ENCODE measurements around the gene SCN9A. TPM values are rescaled to one million over a fixed set of nuclear protein-coding genes. Genes with fewer than 3 reads are reported as not detected.

Gene SCN9A
- total RNA-seq, 1 donor from 2014 or later: not detected

Other genes with a start within 250 kb of the SCN9A start
- not detected in 2 replicates for gene SCN1A, start 247.9 kb downstream of the SCN9A start, total RNA-seq
- gene SCN7A, start 118.3 kb upstream of the SCN9A start, total RNA-seq: not detected in 2 replicates

All from activated T-helper 2 cell treated with anti-CD3 and anti-CD28 coated beads, Interferon-gamma antibody, Interleukin-2, Interleukin-4, amounts not matched to agents 10 μg/mL and 5 μg/mL and 100 μg/mL, durations not matched to agents 14 hours and 24 hours and 36 hours (primary cell).